ENCODE measurements around the gene BRME1. TPM values are rescaled to one million over a fixed set of nuclear protein-coding genes. Genes with fewer than 3 reads are reported as not detected.

BRME1 gene
- polyA plus RNA-seq, 1 experiment = 0.12 TPM

DNA sequence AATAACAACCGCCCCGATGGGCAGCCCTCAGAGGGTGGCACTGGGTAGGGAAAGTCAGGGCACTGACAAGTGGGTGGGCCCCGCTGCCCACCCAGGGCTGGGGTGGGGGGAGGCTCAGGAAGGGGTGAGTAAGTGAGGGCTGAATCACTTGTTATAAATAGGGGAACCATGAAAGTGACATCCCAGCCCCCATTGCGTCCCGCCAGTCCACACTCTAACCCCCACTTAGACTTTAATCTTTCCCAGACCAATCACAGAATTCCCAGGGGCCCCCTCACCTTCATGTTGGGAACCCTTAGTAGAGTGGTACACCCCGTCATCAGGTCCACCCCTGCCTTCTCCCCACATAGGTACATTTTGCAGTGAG, 66.0 kb downstream of the BRME1 start:
- POLR2A ChIA-PET = interaction anchor here (0.6 to 4.4 kb wide), 13 partner anchors 8 to 699 kb away, joined by 3 to 27 read pairs (median 7); partner anchors contain the start of genes C19orf53 and ZSWIM4
- Histone ChIP-seq H3K27me3 (ENCODE audit: control insufficient read depth, insufficient read depth, low read length) (no peaks in the 10 kb centered on the region), H3K4me3 (ENCODE audit: low read depth, low read length) (peak overlapping the region; percentile 88), H3K27ac (ENCODE audit: low read depth, low read length) (peak overlapping the region; percentile 90), H3K9me3 (ENCODE audit: control insufficient read depth, insufficient read depth, low read length) (no peaks in the 10 kb centered on the region; the same call in 1 of the 2 replicates)
- TF ChIP-seq, protein P1, sequence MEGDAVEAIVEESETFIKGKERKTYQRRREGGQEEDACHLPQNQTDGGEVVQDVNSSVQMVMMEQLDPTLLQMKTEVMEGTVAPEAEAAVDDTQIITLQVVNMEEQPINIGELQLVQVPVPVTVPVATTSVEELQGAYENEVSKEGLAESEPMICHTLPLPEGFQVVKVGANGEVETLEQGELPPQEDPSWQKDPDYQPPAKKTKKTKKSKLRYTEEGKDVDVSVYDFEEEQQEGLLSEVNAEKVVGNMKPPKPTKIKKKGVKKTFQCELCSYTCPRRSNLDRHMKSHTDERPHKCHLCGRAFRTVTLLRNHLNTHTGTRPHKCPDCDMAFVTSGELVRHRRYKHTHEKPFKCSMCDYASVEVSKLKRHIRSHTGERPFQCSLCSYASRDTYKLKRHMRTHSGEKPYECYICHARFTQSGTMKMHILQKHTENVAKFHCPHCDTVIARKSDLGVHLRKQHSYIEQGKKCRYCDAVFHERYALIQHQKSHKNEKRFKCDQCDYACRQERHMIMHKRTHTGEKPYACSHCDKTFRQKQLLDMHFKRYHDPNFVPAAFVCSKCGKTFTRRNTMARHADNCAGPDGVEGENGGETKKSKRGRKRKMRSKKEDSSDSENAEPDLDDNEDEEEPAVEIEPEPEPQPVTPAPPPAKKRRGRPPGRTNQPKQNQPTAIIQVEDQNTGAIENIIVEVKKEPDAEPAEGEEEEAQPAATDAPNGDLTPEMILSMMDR (IDR thresholded peaks at IDR 0.05; ENCODE audit: low read depth, low read length) = no peak
- CTCF ChIA-PET = interaction anchor here (0.6 kb wide), 1 partner anchor 1083 kb away, joined by 3 read pairs; no protein-coding TSS in a partner anchor
- no peak for DNase-seq (ENCODE audit: low read depth, low spot score)

GRCh38 chr19:13839130-13839937, 66.6 kb downstream of the BRME1 start:
- Histone ChIP-seq H3K27me3 (ENCODE audit: control insufficient read depth, insufficient read depth, low read length) (no peaks in the 10 kb centered on the region), H3K9me3 (ENCODE audit: control insufficient read depth, insufficient read depth, low read length) (no peaks in the 10 kb centered on the region; the same call in 1 of the 2 replicates), H3K27ac (ENCODE audit: low read depth, low read length) (peak overlapping the region; percentile 90), H3K4me3 (ENCODE audit: low read depth, low read length) (peak overlapping the region; percentile 88)
- DNase-seq (ENCODE audit: low read depth, low spot score) = no peak
- TF ChIP-seq, protein P1 (IDR thresholded peaks at IDR 0.05; ENCODE audit: low read depth, low read length) = no peak
- ChIA-PET POLR2A (interaction anchor here (0.6 to 4.4 kb wide), 15 partner anchors 8 to 698 kb away, joined by 3 to 27 read pairs (median 7); partner anchors contain the start of genes C19orf53 and ZSWIM4), CTCF (interaction anchor here (0.6 to 1.7 kb wide), 3 partner anchors 23 to 1082 kb away, joined by 3 to 6 read pairs (median 3); no protein-coding TSS in a partner anchor)

DNA sequence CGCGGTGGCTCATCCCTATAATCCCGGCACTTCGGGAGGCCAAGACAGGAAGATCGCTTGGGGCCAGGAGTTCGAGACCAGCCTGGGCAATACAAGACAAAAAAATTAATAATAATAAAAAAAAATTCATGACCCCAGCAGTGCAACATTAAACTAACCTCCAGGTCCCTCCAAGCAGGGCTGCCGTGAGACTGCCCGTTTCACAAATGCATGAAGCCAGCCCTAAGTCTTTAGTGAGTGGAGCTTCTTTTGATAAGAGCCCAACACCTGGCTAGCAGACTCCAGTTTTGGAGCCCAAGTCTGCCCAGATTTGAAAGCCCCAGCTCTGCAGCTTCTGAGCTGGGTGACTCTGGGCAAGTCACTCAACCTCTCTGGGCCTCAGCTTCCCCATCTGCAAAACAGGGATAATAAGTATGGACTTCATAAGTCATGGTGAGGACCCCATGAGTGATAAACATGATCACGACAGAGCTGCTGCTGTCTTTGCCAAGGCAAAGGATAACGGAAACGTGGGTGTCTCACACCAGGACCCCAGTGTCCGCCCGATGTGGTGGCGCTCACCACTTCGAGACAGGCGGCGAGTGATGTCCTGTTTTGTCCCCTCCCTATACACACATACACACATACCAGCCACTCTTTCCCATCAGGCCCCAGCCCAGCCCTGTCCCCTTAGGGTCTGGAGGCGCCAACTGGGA, 67.3 kb downstream of the BRME1 start:
- Histone ChIP-seq H3K27me3 (ENCODE audit: control insufficient read depth, insufficient read depth, low read length) (no peaks in the 10 kb centered on the region), H3K4me3 (ENCODE audit: low read depth, low read length) (peak overlapping the region; percentile 88), H3K27ac (ENCODE audit: low read depth, low read length) (peak overlapping the region; percentile 90), H3K9me3 (ENCODE audit: control insufficient read depth, insufficient read depth, low read length) (no peaks in the 10 kb centered on the region; the same call in 1 of the 2 replicates)
- ChIA-PET POLR2A (interaction anchor here (1.2 to 4.4 kb wide), 5 partner anchors 13 to 51 kb away, joined by 3 to 27 read pairs (median 13); no protein-coding TSS in a partner anchor), CTCF (interaction anchor here (0.8 to 1.7 kb wide), 2 partner anchors 24 to 42 kb away, joined by 3 to 6 read pairs; no protein-coding TSS in a partner anchor)
- TF ChIP-seq, protein P1 (IDR thresholded peaks at IDR 0.05; ENCODE audit: low read depth, low read length) = no peak
- DNase-seq (ENCODE audit: low read depth, low spot score) = no peak

DNA sequence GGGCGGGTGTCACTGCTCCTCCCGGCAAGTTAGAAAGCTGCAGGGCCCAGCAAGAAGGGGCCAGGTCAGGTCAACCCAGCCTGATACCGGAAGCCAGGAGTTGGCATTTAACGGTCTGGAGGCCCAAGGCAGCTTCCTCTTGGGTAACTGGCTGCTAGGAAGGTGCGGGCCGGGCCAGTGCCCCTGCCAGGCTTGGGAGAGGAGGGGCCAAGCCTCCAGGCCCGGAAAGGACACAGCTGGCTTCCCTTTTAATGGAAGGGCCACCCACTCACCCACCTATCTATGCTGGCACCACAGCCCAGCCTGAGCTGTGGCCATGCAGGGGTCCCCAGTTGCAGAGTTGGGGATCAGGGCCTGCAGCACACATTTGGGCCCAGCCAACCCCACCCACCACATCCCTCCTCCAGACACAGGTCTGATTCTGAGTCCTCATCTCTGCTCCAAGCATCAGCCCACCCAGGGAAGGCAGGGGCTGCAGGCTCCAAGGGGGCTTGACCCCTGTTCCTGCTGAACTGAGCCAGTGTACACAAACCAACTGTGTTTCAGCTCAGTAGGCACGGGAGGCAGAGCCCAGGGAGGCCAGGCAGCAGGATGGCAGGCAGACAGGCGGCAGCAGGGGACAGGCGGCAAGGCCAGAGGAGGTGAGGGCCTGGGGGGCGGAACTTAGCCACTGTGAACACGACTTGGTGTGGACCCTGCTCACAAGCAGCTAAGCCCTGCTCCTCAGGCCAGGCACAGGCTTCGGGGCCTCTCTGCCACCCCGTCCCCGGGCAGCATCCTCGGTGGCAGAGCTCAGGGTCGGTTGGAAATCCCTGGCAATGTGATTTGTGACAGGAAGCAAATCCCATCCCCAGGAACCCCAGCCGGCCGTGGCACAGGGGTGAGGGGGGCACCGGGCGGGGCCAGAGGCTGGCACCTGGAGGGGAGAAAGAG, 69.9 kb downstream of the BRME1 start:
- POLR2A ChIA-PET = interaction anchor here (1.3 to 3.3 kb wide), 6 partner anchors 11 to 48 kb away, joined by 4 to 21 read pairs (median 7); partner anchors contain the start of gene ZSWIM4
- CTCF ChIA-PET = interaction anchor here (0.5 to 1.5 kb wide), 5 partner anchors 9 to 279 kb away, joined by 3 to 8 read pairs (median 5); no protein-coding TSS in a partner anchor
- H3K4me3 ChIP-seq (ENCODE audit: low read depth, low read length) = no peak overlapping the region; the same call in 1 of the 2 replicates
- H3K9me3 ChIP-seq (ENCODE audit: control insufficient read depth, insufficient read depth, low read length) = no peaks in the 10 kb centered on the region; the same call in 1 of the 2 replicates
- H3K27ac ChIP-seq (ENCODE audit: low read depth, low read length) = peak overlapping the region; percentile 71
- H3K27me3 ChIP-seq (ENCODE audit: control insufficient read depth, insufficient read depth, low read length) = no peaks in the 10 kb centered on the region
- TF ChIP-seq, protein P1 (IDR thresholded peaks at IDR 0.05; ENCODE audit: low read depth, low read length) = no peak
- DNase-seq (ENCODE audit: low read depth, low spot score) = no peak

All from AG04450 (cell line).